ENCODE results near the gene RAPGEF4. TPM values are rescaled to one million over a fixed set of nuclear protein-coding genes. Genes with fewer than 3 reads are reported as not detected.

RAPGEF4 gene
- total and polyA plus RNA-seq, 2 of the 13 experiments (the other 11 are each of a cell fraction or from before 2014, with no cell fraction given), result 0.78 to 0.91 TPM

- TF ChIP-seq ELK4 (CRISPR knock-in tag; IDR thresholded peaks at IDR 0.05; ENCODE audit: borderline replicate concordance), result no peak
Observed at GRCh38 chr2:172806493-172806892, 70.8 kb downstream of the RAPGEF4 start (continued).

DNA sequence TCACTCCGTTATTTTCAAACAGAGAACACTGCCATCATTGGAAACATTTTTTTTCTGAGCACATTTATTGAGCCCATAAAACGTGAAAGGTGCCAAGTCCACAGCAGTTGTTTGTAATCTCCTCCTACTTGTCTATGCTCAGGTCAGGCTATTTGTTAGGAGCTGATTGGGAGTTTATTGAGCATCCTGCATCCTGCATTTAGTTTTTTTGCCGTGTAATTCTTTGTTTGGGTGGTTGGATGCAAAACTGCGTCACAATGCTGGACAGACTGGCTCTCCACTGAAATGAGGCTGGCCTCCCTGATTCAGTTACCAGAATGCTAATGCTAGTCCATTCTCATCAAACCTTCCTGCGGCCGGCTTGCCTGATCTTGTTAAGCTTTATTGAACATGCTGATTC lies 71.4 kb downstream of the RAPGEF4 start:
- 37% methylated on average over 6 of the region's 6 CpGs for WGBS (ENCODE audit: low lambda C conversion rate)
- in situ Hi-C loops (cut with HindIII; ENCODE audit: extremely low pct_ligation_motif_present, low pct_unique_long_range_greater_than_20kb), result loop anchor here (5.0 kb wide), 1 partner anchor 125 kb away; no protein-coding TSS in a partner anchor
- no peak for DNase-seq (ENCODE audit: low spot score)
- FAIRE-seq, result no peak
- intact Hi-C loops (cut with micrococcal nuclease; ENCODE audit: unreplicated experiment), result loop anchor here (1.0 kb wide), 2 partner anchors 125 to 215 kb away; no protein-coding TSS in a partner anchor
- Histone ChIP-seq H3K36me3 (replicated peaks in 1 of 2; ENCODE audit: control insufficient read depth in 1 of 2, insufficient read depth in 2 of 2, low read length in 2 of 2) (no peaks in the 10 kb centered on the region), H2AFZ (ENCODE audit: low read length) (no peak overlapping the region), H3K4me3 (replicated peaks in 1 of 3; ENCODE audit: insufficient read depth in 1 of 3, low read depth in 2 of 3, low read length in 3 of 3) (no peak overlapping the region), H3K27me3 (ENCODE audit: control insufficient read depth in 1 of 2, insufficient read depth in 2 of 2, low read length in 2 of 2) (no peaks in the 10 kb centered on the region), H3K9me3 (ENCODE audit: low read length) (peaks cover 16% of the 10 kb centered on the region), H3K9ac (ENCODE audit: insufficient read depth, low read depth, low read length) (no peak overlapping the region), H3K79me2 (ENCODE audit: insufficient read depth, low read length) (no peaks in the 10 kb centered on the region), H3K4me2 (ENCODE audit: low read depth, low read length) (no peak overlapping the region), H4K20me1 (ENCODE audit: insufficient read depth, low read length) (no peaks in the 10 kb centered on the region), H3K27ac (ENCODE audit: extremely low read length, insufficient read depth, low read length) (no peak overlapping the region), H3K4me1 (ENCODE audit: insufficient read depth, low read length) (no peaks in the 10 kb centered on the region)
- TF ChIP-seq ZNF292 (CRISPR knock-in tag; IDR thresholded peaks at IDR 0.05; ENCODE audit: borderline replicate concordance, low read depth), result no peak
- TF ChIP-seq PHB2 (IDR thresholded peaks at IDR 0.05; ENCODE audit: partially characterized antibody), result no peak
- no peak for TF ChIP-seq SIX4 (CRISPR knock-in tag; IDR thresholded peaks at IDR 0.05)
- TF ChIP-seq SALL2 (CRISPR knock-in tag; IDR thresholded peaks at IDR 0.05), result no peak
- TF ChIP-seq ZKSCAN5 (CRISPR knock-in tag; IDR thresholded peaks at IDR 0.05), result no peak
- TF ChIP-seq AGO1 (IDR thresholded peaks at IDR 0.05; ENCODE audit: low read depth, low read length, poor library complexity, severe bottlenecking), result no peak
- no peak for TF ChIP-seq ZC3H13 (CRISPR knock-in tag; IDR thresholded peaks at IDR 0.05)
- no peak for TF ChIP-seq FOXK2 (IDR thresholded peaks at IDR 0.05)
- no peak for TF ChIP-seq ZNF337 (CRISPR knock-in tag; IDR thresholded peaks at IDR 0.05; ENCODE audit: borderline replicate concordance, low read depth)
- TF ChIP-seq, protein P1, sequence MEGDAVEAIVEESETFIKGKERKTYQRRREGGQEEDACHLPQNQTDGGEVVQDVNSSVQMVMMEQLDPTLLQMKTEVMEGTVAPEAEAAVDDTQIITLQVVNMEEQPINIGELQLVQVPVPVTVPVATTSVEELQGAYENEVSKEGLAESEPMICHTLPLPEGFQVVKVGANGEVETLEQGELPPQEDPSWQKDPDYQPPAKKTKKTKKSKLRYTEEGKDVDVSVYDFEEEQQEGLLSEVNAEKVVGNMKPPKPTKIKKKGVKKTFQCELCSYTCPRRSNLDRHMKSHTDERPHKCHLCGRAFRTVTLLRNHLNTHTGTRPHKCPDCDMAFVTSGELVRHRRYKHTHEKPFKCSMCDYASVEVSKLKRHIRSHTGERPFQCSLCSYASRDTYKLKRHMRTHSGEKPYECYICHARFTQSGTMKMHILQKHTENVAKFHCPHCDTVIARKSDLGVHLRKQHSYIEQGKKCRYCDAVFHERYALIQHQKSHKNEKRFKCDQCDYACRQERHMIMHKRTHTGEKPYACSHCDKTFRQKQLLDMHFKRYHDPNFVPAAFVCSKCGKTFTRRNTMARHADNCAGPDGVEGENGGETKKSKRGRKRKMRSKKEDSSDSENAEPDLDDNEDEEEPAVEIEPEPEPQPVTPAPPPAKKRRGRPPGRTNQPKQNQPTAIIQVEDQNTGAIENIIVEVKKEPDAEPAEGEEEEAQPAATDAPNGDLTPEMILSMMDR (CRISPR knock-in tag; IDR thresholded peaks at IDR 0.05), result no peak
- no peak for TF ChIP-seq JARID2 (CRISPR knock-in tag; IDR thresholded peaks at IDR 0.05; ENCODE audit: insufficient replicate concordance)
- TF ChIP-seq RXRA (CRISPR knock-in tag; IDR thresholded peaks at IDR 0.05), result no peak
- TF ChIP-seq FOXA3 (CRISPR knock-in tag; IDR thresholded peaks at IDR 0.05), result no peak
- TF ChIP-seq HNRNPUL1 (IDR thresholded peaks at IDR 0.05; ENCODE audit: low read depth, low read length), result no peak
- no peak for TF ChIP-seq BHLHE40 (IDR thresholded peaks at IDR 0.05; ENCODE audit: low read length)
- no peak for TF ChIP-seq NR2F2 (IDR thresholded peaks at IDR 0.05; ENCODE audit: borderline replicate concordance, low read depth)
- TF ChIP-seq HMGA1 (CRISPR knock-in tag; conservative IDR thresholded peaks at IDR 0.05), result no peak
- TF ChIP-seq, protein P2, sequence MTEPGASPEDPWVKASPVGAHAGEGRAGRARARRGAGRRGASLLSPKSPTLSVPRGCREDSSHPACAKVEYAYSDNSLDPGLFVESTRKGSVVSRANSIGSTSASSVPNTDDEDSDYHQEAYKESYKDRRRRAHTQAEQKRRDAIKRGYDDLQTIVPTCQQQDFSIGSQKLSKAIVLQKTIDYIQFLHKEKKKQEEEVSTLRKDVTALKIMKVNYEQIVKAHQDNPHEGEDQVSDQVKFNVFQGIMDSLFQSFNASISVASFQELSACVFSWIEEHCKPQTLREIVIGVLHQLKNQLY (CRISPR knock-in tag; IDR thresholded peaks at IDR 0.05), result no peak
- no peak for TF ChIP-seq SP4 (CRISPR knock-in tag; IDR thresholded peaks at IDR 0.05)
- BruUV-seq (replicated peaks), result no TSS peak
- CTCF ChIA-PET (ENCODE audit: low intra/inter-chr PET ratio, low total read pairs), result interaction anchor here (1.4 to 3.8 kb wide), 2 partner anchors 124 to 215 kb away, joined by 6 to 52 read pairs; no protein-coding TSS in a partner anchor
- POLR2A ChIA-PET, result no interaction called here
- ATAC-seq, result no peak

Data from HepG2 (cell line).